ENCODE measurements around the gene ST13.

DNA sequence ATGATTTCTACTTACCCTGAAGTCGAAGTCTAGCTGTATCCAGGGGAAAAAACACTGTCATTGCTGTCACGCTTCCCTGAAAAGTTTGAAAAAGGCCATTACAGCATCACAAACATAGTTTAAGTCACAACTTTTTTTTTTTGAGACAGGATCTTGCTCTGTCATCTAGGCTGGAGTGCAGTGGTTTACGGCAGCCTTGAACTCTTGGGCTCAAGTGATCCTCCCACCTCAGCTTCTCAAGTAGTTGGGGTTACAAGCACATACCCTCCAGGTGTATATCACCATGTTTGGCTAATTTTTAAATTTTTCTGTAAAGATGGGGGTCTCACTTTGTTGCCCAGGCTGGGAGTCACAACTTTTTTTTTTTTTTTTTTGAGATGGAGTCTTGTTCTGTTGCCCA lies 57.4 kb downstream of the ST13 start:
- TF ChIP-seq, protein P1, sequence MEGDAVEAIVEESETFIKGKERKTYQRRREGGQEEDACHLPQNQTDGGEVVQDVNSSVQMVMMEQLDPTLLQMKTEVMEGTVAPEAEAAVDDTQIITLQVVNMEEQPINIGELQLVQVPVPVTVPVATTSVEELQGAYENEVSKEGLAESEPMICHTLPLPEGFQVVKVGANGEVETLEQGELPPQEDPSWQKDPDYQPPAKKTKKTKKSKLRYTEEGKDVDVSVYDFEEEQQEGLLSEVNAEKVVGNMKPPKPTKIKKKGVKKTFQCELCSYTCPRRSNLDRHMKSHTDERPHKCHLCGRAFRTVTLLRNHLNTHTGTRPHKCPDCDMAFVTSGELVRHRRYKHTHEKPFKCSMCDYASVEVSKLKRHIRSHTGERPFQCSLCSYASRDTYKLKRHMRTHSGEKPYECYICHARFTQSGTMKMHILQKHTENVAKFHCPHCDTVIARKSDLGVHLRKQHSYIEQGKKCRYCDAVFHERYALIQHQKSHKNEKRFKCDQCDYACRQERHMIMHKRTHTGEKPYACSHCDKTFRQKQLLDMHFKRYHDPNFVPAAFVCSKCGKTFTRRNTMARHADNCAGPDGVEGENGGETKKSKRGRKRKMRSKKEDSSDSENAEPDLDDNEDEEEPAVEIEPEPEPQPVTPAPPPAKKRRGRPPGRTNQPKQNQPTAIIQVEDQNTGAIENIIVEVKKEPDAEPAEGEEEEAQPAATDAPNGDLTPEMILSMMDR (conservative IDR thresholded peaks at IDR 0.05; ENCODE audit: low read length) = no peak
- no peak for TF ChIP-seq EZH2phosphoT487 (IDR thresholded peaks at IDR 0.05; ENCODE audit: borderline replicate concordance, low read depth, low read length)
